ENCODE data around the gene INPP5D. TPM values are rescaled to one million over a fixed set of nuclear protein-coding genes. Genes with fewer than 3 reads are reported as not detected.

The INPP5D gene
- total and polyA plus RNA-seq, 2 of the 8 experiments (the other 6 are each of a cell fraction or from before 2014, with no cell fraction given): 4.5 to 7.1 TPM

GRCh38 chr2:233244818-233245217 lies 184.7 kb downstream of the INPP5D start (continued):
- TF ChIP-seq CBX5 (IDR thresholded peaks at IDR 0.05; ENCODE audit: low read depth, low read length) (no peak), EZH2 (IDR thresholded peaks at IDR 0.05; ENCODE audit: low read depth, low read length, severe bottlenecking) (no peak), ZNF274 (IDR thresholded peaks at IDR 0.05; ENCODE audit: borderline replicate concordance, extremely low read depth, low read length) (no peak), CHD2 (IDR thresholded peaks at IDR 0.05; ENCODE audit: low read length) (no peak)

All from H1 (cell line).